ENCODE data around the gene ELP6. TPM values are rescaled to one million over a fixed set of nuclear protein-coding genes. Genes with fewer than 3 reads are reported as not detected.
"Not testable (repeated sequence)": the region's sequence is repeated elsewhere in the genome, so short reads cannot be mapped to it uniquely, and the experiment has no call there.

Gene ELP6
- polyA plus RNA-seq, 3 donors = 36.1 to 49.3 (median 45.3) TPM

DNA sequence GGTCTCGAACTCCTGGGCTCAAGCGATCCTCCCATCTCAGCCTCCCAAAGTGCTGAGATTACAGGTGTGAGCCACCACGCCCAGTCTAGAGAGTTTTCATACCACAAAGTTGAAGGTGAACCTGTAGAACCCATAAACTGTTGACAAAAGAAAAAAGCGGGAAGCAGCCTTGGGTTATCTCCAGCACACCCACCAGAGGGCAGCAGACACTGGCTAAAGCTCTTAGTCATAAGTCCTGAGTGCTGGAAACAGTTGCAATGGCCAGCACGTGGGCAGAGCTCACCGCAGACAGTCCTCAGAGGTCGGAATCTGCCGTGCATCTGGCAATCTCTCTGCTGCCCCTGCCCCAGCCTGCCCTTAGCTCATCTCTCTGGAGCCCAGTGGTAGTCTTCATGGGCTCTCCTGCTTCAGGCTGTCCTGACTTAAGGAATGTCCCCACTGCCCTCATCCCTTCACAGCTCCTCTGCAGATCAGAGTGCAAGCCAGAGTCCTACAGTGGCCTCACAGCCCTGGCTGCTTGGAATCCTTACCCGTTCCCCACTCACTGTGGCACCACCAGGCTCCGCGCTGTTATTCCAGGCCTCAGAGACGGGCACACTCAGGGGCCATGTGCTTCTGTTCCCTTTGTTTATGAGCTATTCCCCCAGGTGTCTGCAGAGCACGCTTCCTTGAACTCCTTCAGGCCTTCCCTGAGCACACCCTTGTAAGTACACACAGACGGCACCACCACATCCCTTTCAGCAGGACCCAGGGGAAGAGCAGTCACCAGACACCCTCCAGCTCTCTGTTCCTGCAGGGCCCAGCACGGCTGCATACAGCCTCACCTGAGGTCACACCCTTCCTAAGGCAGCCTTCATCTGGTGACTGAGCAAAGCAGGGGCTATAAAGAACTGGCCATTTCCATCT lies 8.8 kb upstream of the ELP6 start:
- DNase-seq (ENCODE audit: extremely low read depth in 1 of 11, low read depth in 9 of 11, low spot score in 4 of 11) = peak in 10 of 11 donors; percentile 70 to 88 (median 80)

GRCh38 chr3:47520756-47521155 lies 7.2 kb upstream of the ELP6 start:
- no peak for DNase-seq (ENCODE audit: extremely low read depth in 1 of 11, low read depth in 9 of 11, low spot score in 4 of 11)

GRCh38 chr3:47517937-47518336 lies 4.4 kb upstream of the ELP6 start:
- no peak for DNase-seq (ENCODE audit: extremely low read depth in 1 of 11, low read depth in 9 of 11, low spot score in 4 of 11)

GRCh38 chr3:47515864-47516319 lies 2.4 kb upstream of the ELP6 start:
- DNase-seq (ENCODE audit: extremely low read depth in 1 of 11, low read depth in 9 of 11, low spot score in 4 of 11) = peak in 1 of 11 donors; percentile 13

GRCh38 chr3:47515100-47515499 lies 1.6 kb upstream of the ELP6 start:
- DNase-seq (ENCODE audit: extremely low read depth in 1 of 11, low read depth in 9 of 11, low spot score in 4 of 11) = no peak

GRCh38 chr3:47512416-47513124 lies 942 bp downstream of the ELP6 start:
- peak in 3 of 11 donors; percentile 19 to 27 (median 23) for DNase-seq (ENCODE audit: extremely low read depth in 1 of 11, low read depth in 9 of 11, low spot score in 4 of 11)

GRCh38 chr3:47505267-47505666 lies 8.2 kb downstream of the ELP6 start:
- not testable (repeated sequence) for DNase-seq (ENCODE audit: extremely low read depth in 1 of 11, low read depth in 9 of 11, low spot score in 4 of 11)

DNA sequence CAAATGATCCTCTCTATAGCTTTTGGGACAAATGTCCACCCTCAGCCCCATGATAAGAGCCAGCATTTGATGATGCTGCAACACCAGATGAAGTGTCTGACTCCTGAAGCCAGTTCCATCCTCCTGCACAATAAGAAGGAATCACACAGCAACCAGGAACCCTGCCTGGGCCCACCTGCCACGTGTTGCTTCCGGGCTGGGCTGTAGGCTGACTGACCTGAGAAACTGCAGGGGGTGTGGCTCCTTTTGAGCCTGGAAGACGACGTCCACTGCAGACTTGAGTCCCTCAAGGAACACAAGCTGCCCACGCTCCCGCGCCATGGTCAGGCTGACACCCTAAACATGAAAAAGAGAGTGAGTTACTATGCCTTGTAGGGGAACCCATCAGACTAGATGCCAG lies 9.4 kb downstream of the ELP6 start:
- no peak for DNase-seq (ENCODE audit: extremely low read depth in 1 of 11, low read depth in 9 of 11, low spot score in 4 of 11)

- DNase-seq (ENCODE audit: extremely low read depth in 1 of 11, low read depth in 9 of 11, low spot score in 4 of 11) = no peak
Observed at GRCh38 chr3:47503033-47503432, 10.5 kb downstream of the ELP6 start.

DNA sequence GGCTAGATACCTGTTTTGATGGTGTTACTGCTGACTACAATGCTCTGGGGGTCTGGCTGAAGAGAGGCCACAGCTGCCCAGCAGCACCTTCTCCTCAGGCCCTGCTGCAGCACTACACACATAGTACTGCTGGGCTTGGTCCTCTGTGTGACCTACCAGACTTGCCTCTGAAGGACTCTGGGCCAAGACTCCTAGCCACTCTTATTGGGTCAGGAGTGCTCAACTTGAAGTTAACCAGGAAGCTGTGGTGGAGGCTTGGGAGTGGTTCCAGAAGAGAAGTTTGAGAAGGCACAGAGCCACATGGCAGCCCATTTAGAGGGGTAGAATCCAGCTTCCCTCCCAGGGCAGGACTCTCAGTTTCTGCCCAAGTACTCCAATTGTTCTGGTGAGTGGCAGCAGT lies 16.6 kb downstream of the ELP6 start:
- no peak for DNase-seq (ENCODE audit: extremely low read depth in 1 of 11, low read depth in 9 of 11, low spot score in 4 of 11)

- no peak for DNase-seq (ENCODE audit: extremely low read depth in 1 of 11, low read depth in 9 of 11, low spot score in 4 of 11)
Observed at GRCh38 chr3:47495886-47496285, 17.6 kb downstream of the ELP6 start.

GRCh38 chr3:47495111-47495510 lies 18.4 kb downstream of the ELP6 start:
- no peak for DNase-seq (ENCODE audit: extremely low read depth in 1 of 11, low read depth in 9 of 11, low spot score in 4 of 11)

GRCh38 chr3:47491777-47492176 lies 21.7 kb downstream of the ELP6 start:
- DNase-seq (ENCODE audit: extremely low read depth in 1 of 11, low read depth in 9 of 11, low spot score in 4 of 11) = no peak

DNA sequence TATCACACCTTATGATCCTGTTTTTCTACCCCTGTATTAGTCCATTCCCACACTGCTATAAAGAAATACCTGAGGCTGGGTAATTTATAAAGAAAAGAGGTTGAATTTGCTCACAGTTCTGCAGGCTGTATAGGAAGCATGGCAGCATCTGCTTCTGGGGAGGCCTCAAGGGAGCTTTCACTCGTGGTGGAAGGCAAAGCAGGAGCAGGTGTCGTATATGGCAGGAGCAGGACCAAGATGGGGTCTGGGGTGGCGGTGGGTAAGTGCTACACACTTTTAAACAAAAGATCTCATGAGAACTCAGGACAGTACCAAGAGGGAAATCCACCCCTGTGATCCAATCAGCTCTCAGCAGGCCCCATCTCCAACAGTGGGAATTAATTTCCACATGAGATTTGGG lies 22.3 kb downstream of the ELP6 start:
- DNase-seq (ENCODE audit: extremely low read depth in 1 of 11, low read depth in 9 of 11, low spot score in 4 of 11) = no peak

DNA sequence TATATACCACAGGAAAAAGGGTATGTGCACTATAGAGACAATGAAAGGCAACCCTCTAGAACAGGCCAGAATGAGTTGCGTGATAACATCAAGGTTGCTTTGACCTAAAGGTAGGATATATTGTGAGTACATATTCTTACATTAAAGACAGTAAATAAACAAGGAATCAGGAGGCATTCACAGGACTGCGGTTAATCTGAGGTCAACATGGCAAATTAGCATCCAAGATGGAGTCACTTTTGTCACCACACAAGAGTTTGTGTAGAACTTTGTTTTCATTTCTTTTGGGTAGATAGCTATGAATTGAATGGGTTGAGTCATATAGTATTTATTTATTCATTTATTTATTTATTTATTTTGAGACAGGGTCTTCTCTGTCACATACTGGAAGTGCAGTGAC lies 26.2 kb downstream of the ELP6 start:
- DNase-seq (ENCODE audit: extremely low read depth in 1 of 11, low read depth in 9 of 11, low spot score in 4 of 11) = no peak

- no peak for DNase-seq (ENCODE audit: extremely low read depth in 1 of 11, low read depth in 9 of 11, low spot score in 4 of 11)
Observed at GRCh38 chr3:47485812-47486211, 27.7 kb downstream of the ELP6 start.

DNA sequence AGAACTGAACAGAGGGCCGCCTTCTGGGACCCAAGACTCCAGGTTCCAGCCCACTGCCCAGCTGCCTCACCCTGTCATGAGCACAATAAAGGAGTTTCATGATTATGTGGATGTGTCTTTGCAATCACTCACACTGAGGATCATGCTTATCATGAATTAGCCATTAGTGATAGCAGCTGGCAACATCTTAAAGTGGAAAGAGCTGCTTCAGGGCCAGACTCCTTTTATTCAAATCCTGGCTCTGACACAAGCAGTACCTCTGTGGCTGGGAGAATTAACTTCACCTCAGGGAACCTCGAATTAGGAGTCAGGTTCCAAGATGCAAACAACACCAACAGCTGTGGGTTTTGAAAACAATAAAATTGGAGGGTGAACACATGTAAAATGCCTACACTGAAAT lies 31.1 kb downstream of the ELP6 start:
- DNase-seq (ENCODE audit: extremely low read depth in 1 of 11, low read depth in 9 of 11, low spot score in 4 of 11) = no peak

DNA sequence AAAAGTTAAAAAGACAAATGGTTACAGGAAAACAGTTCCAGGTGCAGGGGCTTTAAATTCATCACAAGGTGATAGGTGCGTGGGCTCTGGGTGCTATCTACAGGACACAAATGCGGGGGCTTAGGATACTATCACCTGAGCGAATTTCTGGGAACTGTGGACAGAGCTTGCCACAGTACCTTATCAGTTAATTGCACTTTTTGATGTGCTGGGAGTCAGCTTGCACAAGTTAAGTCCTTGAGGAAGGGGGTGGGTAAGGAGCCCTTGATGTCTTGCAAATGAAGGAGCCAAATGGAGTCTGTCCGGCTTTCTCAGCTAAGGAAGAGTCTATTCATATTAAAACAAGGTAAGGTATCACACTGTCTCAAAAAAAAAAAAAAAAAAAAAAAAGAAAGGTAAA lies 31.7 kb downstream of the ELP6 start:
- not testable (repeated sequence) for DNase-seq (ENCODE audit: extremely low read depth in 1 of 11, low read depth in 9 of 11, low spot score in 4 of 11)

DNA sequence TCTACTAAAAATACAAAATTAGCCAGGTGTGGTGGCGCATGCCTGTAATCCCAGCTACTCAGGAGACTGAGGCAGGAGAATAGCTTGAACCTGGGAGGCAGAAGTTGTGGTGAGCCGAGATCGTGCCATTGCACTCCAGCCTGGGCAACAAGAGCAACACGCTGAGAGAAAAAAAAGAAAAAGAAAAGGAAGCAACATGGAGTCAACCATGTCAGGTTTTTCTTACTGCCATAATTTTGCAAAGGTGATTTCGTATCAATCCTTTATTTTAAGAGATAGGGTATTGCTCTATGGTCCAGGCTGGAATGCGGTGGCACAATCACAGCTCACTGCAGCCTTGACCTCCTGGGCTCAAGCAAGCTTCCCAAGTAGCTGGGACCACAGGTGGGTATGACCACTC lies 33.2 kb downstream of the ELP6 start:
- DNase-seq (ENCODE audit: extremely low read depth in 1 of 11, low read depth in 9 of 11, low spot score in 4 of 11) = not testable (repeated sequence)

DNA sequence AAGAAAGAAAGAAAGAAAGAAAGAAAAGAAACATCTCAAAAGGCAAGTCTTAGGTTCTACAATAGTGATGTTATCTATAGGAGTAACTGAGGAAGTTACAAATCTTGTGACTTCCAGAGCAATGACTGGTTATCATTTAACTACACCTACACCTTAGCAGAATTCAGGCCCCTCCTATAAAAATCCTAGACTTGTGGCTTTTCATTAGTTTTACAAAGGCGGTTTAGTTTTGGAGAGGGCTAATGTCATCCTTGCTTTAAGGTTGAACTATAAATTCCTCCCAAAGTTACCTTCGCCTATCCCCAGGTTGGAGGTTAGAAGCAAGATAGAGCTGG lies 33.7 kb downstream of the ELP6 start:
- no peak for DNase-seq (ENCODE audit: extremely low read depth in 1 of 11, low read depth in 9 of 11, low spot score in 4 of 11)

Data from renal cortex interstitium (tissue), 11 donors.